ENCODE results near the gene MCMBP. TPM values are rescaled to one million over a fixed set of nuclear protein-coding genes. Genes with fewer than 3 reads are reported as not detected.

The MCMBP gene
- total RNA-seq, 2 experiments from 2014 or later = 120 to 121 TPM

DNA sequence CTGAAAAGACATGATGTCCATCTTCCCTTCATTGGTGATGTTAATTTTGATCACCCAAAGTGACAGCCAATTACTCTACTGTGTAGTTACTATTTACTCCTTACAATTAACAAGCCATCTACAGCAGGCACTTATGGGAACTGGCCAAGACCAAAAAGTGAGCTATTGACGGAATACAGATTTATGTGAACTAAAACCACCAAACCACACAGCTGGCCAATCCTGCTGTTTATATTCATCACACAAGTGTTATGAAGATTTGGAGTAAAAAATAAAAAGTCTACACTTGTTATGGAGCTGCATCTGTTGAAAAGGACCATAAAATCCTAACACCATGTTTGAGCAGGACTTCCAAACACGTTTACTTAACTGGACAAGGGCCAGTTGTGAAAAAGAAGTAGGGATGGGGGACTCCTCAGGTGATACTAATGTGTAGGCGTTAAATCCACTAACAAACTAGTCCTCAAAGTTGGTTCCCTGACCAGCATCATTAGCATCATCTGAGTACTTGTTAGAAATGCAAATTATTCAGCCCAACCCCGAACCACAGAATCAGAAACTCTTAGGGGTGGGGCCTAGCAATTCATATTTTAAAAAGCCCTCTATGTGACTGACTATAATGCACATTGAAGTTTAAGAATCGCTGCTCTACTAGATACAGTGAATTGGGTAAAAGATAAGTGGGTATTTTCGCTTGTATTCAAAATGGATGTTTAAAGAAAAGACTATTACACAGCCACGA, 11.6 kb downstream of the MCMBP start:
- Mint-ChIP-seq H3K4me1 (peaks cover 37% of the 10 kb centered on the region), H3K4me3 (no peak overlapping the region), H3K27me3 (no peaks in the 10 kb centered on the region), H3K27ac (peak overlapping the region; percentile 3), H3K9me3 (peaks cover 10% of the 10 kb centered on the region), H3K36me3 (peaks cover 36% of the 10 kb centered on the region)
- DNase-seq = no peak

DNA sequence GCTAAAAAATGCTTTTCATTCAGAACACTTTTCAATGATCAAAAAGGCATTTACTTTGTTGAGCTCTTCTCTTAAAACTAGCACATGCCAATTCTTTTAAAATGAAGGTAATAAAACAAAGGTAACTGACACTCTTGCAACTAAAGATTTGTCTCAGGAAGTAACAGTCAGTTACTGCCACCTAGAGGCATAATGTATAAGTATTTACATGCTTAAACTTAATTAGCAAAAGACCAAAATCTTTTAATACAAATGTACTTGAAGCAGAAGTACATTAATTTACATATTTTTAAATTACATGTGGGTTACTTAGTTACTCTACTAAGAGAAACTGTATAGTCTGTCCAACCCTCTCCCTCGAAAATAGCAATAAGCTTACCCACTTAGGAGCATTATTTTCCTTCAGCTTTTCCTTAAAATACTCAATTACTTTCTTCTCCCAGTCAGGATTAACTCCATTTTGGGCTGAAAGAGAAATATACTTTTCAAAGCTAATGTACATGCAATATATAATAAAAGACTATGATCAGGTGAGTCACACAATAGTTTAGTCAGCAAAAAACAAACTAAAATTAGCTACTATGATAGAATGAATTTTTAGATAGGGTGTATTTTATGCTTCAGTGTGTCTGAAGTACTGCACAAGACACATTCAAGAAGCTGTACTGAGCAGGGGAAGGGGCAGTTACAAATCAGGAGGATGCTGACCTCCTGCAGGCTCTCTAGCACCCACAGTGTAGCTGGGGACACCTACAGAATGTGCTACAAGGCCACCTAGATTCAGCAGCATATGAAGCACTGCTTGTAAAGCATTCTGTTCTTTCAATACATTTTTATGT, 13.0 kb downstream of the MCMBP start:
- H3K4me1 Mint-ChIP-seq = peaks cover 32% of the 10 kb centered on the region
- H3K4me3 Mint-ChIP-seq = no peak overlapping the region
- H3K27ac Mint-ChIP-seq = peak overlapping the region; percentile 69

DNA sequence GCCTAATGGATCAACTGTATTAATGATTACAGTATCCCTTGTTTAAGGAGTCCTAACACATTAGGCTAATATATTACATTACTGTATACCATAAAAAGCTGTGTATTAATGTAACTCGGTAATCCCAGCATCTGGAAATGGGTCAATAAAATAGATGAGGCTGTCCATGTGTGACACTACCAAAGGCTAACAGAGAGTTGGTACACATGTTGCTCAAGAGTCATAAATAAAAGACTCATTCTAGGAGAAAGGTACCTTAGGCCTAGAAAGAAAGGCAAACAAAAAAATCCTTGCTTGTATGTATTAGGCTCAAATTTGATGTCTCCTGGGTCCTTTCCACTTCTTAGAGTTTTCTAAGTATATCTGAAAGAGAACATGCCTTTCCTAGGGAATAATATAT, 14.6 kb downstream of the MCMBP start:
- DNase-seq = no peak
- H3K9me3 Mint-ChIP-seq = no peaks in the 10 kb centered on the region
- peaks cover 27% of the 10 kb centered on the region for H3K4me1 Mint-ChIP-seq
- no peak overlapping the region for H3K27ac Mint-ChIP-seq
- H3K27me3 Mint-ChIP-seq = no peaks in the 10 kb centered on the region
- no peak overlapping the region for H3K4me3 Mint-ChIP-seq
- peaks cover 16% of the 10 kb centered on the region for H3K36me3 Mint-ChIP-seq

More for the DNA sequence above, 13.0 kb downstream of the MCMBP start:
- H3K27me3 Mint-ChIP-seq = no peaks in the 10 kb centered on the region
- H3K9me3 Mint-ChIP-seq = peaks cover 7% of the 10 kb centered on the region
- no peak for DNase-seq
- H3K36me3 Mint-ChIP-seq = peaks cover 23% of the 10 kb centered on the region

GRCh38 chr10:119853574-119853973, 19.1 kb downstream of the MCMBP start:
- no peak overlapping the region for H3K27ac Mint-ChIP-seq
- H3K36me3 Mint-ChIP-seq = peaks cover 10% of the 10 kb centered on the region
- peaks cover 3% of the 10 kb centered on the region for H3K4me1 Mint-ChIP-seq
- H3K27me3 Mint-ChIP-seq = no peaks in the 10 kb centered on the region
- H3K4me3 Mint-ChIP-seq = no peak overlapping the region
- no peak for DNase-seq
- H3K9me3 Mint-ChIP-seq = no peaks in the 10 kb centered on the region

DNA sequence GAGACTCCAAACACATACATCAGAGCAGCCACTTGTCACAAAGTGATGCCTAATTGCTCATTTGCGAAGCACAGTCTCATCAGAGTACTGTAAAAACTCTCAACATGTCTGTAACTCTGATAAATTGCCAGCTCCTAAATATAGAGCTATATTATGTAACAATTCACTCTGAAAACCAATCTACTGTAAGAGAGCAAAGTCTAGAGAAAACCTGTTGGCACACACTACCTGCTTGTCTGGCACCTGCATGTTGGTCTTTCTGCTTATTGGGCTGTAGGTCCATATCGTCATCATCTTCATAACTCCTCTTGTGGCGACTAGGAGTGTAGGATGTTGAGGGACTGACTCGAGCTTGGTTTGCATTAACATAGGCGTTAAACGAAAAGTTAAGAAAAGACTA, 19.8 kb downstream of the MCMBP start:
- no peak overlapping the region for H3K27ac Mint-ChIP-seq
- peaks cover 3% of the 10 kb centered on the region for H3K4me1 Mint-ChIP-seq
- no peaks in the 10 kb centered on the region for H3K9me3 Mint-ChIP-seq
- DNase-seq = no peak
- H3K4me3 Mint-ChIP-seq = no peak overlapping the region
- peaks cover 10% of the 10 kb centered on the region for H3K36me3 Mint-ChIP-seq
- no peaks in the 10 kb centered on the region for H3K27me3 Mint-ChIP-seq

DNA sequence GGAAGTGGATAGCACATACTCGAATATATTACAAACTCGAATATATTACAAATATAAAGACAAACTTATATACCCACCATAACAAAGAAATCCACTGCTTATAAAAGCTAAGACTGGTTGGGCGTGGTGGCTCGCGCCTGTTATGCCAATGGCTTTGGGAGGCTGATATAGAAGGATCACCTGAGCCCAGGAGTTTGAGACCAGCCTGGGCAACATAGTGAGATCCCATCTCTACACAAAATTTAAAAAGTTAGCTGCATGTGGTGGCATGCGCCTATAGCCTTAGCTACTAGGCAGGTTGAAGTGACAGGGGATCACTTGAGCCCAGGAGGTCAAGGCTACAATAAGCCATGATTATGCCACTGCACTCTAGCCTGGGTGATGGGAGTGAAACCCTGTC, 20.4 kb downstream of the MCMBP start:
- H3K27ac Mint-ChIP-seq = no peak overlapping the region
- H3K4me1 Mint-ChIP-seq = peaks cover 3% of the 10 kb centered on the region
- H3K27me3 Mint-ChIP-seq = no peaks in the 10 kb centered on the region
- peaks cover 10% of the 10 kb centered on the region for H3K36me3 Mint-ChIP-seq
- H3K4me3 Mint-ChIP-seq = no peak overlapping the region
- no peaks in the 10 kb centered on the region for H3K9me3 Mint-ChIP-seq
- no peak for DNase-seq

GRCh38 chr10:119849944-119850343, 22.7 kb downstream of the MCMBP start:
- no peaks in the 10 kb centered on the region for H3K9me3 Mint-ChIP-seq
- no peaks in the 10 kb centered on the region for H3K27me3 Mint-ChIP-seq
- H3K36me3 Mint-ChIP-seq = peaks cover 17% of the 10 kb centered on the region
- H3K4me1 Mint-ChIP-seq = peaks cover 3% of the 10 kb centered on the region
- no peak overlapping the region for H3K27ac Mint-ChIP-seq
- no peak for DNase-seq
- H3K4me3 Mint-ChIP-seq = no peak overlapping the region

DNA sequence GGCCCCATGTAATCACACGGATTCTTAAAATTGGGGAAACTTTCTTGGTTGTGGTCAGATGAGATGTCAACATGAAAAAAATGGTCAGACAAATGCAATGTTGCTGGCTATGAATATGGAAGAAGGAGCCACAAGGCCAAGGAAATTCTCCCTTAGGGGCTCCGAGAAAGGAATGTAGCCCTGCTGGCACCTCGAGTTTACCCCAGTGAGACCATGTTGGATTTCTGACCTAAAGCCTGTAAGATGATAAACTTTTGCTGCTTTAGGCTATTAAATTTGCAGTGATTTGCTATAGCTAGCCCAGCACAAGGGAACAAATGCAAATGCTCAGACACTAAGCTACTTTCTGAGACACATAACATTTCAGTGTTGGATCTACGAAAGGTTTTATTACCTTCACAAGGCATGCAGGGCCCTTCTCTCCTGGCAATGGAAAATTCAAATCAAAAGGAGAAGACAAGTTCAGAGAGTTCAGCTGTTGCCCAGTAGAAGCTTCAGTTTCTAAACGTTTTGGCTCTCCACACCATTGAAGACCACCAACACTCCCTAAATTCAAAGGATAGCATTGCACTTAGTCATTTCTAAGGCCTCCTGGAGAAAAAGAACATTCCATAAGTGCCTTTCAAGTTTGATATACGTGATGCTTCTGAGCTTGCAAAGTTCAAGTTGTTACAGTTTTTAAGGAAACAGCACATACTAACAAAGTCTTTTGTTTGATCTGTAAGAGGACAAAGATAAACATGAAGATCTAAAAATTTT, 23.4 kb downstream of the MCMBP start:
- Mint-ChIP-seq H3K27ac (no peak overlapping the region), H3K4me1 (peaks cover 3% of the 10 kb centered on the region), H3K9me3 (no peaks in the 10 kb centered on the region), H3K4me3 (no peak overlapping the region), H3K36me3 (peaks cover 20% of the 10 kb centered on the region), H3K27me3 (no peaks in the 10 kb centered on the region)
- DNase-seq = no peak

DNA sequence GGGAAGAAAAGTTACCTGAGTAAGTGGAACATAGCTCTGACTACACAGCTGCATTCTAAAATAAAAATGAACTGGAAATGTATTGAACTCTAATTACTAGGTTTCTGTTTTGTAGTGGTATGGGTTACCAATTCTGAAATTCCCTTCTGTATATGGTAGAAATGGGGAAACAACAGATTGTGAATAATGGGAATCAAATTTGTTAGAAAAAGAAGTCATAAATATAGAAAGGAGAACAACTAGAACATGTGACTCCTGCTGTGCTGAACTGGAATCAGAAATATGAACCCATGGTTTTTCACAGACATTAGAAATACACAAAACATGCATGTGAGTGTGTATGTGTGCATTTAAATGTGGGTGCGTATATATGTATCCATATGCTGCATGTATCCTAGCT, 27.0 kb downstream of the MCMBP start:
- Mint-ChIP-seq H3K36me3 (peaks cover 24% of the 10 kb centered on the region), H3K27ac (no peak overlapping the region), H3K4me3 (no peak overlapping the region), H3K4me1 (peaks cover 3% of the 10 kb centered on the region), H3K27me3 (no peaks in the 10 kb centered on the region), H3K9me3 (no peaks in the 10 kb centered on the region)
- no peak for DNase-seq

DNA sequence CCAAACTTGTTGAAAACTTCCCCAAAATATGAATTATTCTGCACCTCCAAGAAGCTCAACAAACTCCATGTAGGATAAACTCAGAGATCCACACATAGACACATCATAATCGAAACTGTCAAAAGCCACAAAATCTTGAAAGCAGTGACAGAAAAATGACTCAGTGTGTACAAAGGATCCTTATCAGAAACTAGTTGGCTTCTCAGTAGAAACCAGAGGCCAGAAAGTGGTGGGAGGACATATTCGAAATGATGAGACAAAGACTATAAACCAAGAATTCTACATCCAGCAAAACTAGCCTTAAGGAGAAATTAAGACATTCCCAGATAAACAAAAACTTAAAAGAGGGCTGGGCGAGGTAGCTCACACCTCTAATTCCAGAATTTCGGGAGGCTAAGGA, 38.5 kb downstream of the MCMBP start:
- Mint-ChIP-seq H3K36me3 (peaks cover 60% of the 10 kb centered on the region), H3K4me1 (peaks cover 18% of the 10 kb centered on the region), H3K27ac (peak overlapping the region; percentile 62), H3K4me3 (peak overlapping the region; percentile 25), H3K27me3 (no peaks in the 10 kb centered on the region), H3K9me3 (peaks cover 8% of the 10 kb centered on the region)
- DNase-seq = no peak

DNA sequence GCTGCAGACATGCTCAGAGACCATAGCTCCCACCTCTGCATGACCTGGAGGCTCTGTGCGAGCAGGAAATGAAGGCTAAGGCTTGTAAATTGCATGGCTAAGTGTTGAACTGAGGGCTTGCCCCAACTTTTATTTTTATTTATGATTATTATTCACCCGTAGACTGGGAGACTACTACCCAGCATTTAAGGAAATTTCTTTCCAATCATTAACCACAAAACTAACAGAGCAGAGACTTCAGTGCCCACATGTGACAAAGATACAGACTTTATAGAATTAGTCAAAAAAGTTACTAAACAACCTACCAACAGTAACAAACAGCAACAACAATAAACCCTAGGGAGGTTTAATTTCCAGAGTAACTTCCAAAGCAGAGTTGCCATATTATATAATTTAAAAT, 39.7 kb downstream of the MCMBP start:
- DNase-seq = no peak
- Mint-ChIP-seq H3K4me3 (no peak overlapping the region), H3K36me3 (peaks cover 57% of the 10 kb centered on the region), H3K4me1 (peaks cover 18% of the 10 kb centered on the region), H3K27ac (peak overlapping the region; percentile 62), H3K9me3 (peaks cover 8% of the 10 kb centered on the region), H3K27me3 (no peaks in the 10 kb centered on the region)

- Mint-ChIP-seq H3K9me3 (peaks cover 8% of the 10 kb centered on the region), H3K27me3 (no peaks in the 10 kb centered on the region), H3K4me1 (peaks cover 14% of the 10 kb centered on the region), H3K27ac (no peak overlapping the region), H3K36me3 (peaks cover 52% of the 10 kb centered on the region), H3K4me3 (no peak overlapping the region)
- no peak for DNase-seq
These were observed 41.0 kb downstream of the MCMBP start for GRCh38 chr10:119831656-119832055.

DNA sequence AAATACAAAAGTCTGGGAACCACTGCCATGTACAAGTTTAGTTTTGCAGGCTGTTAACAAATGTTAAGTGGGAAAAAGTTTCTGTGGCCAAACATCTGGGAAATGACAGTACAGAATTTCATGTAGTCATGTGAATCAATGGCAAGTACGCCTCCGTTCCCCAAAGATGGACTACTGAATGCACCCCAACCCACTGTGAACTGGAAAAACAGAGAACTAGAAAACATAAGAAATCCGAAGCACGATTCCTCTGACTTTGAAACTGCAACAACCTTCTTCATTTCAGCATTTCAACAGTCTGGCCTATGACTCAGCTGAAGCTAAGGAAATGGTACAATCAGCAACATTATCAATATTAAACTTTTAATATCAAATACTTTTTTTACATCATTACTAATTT, 41.8 kb downstream of the MCMBP start:
- Mint-ChIP-seq H3K9me3 (peaks cover 8% of the 10 kb centered on the region), H3K4me3 (no peak overlapping the region), H3K27ac (peak overlapping the region; percentile 34), H3K27me3 (no peaks in the 10 kb centered on the region), H3K4me1 (peaks cover 14% of the 10 kb centered on the region), H3K36me3 (peaks cover 48% of the 10 kb centered on the region)
- no peak for DNase-seq

DNA sequence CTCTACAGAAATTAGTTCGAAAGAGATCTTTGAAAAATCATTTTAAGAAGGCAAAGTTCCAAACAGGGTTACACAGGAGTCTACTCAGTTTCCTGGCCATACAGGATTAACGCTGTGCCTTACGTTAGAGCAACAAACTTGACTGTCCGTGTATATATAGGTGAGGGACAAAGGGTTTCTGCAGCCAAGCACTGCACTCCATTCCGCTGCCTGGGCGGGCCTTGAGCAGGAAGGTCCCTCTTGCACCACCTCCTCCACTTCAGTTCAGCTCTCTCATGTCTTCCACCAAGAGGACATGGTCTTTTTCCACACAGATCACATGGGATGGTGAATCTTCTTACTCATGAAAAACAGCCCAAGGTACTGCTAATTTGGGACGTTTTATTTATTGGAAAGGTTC, 43.2 kb downstream of the MCMBP start:
- Mint-ChIP-seq H3K9me3 (peaks cover 4% of the 10 kb centered on the region), H3K27me3 (no peaks in the 10 kb centered on the region), H3K27ac (no peak overlapping the region), H3K36me3 (peaks cover 35% of the 10 kb centered on the region), H3K4me1 (peaks cover 9% of the 10 kb centered on the region), H3K4me3 (no peak overlapping the region)
- DNase-seq = no peak

DNA sequence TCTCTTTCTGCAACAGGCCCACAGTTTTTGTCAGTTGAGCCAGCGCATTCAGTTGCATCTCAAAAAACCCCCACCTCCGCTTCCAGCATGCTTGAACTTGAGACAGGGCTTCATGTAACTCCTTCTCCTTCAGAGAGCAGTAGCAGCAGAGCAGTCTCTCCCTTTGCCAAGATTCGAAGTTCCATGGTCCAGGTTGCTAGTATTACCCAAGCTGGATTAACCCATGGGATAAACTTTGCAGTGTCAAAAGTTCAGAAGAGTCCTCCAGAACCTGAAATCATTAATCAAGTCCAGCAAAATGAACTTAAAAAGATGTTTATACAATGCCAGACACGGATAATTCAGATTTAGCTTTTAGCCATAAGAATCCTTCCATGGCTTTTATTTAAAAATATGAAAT, 45.2 kb downstream of the MCMBP start:
- Mint-ChIP-seq H3K4me3 (no peak overlapping the region), H3K27me3 (no peaks in the 10 kb centered on the region), H3K36me3 (peaks cover 29% of the 10 kb centered on the region), H3K27ac (peak overlapping the region; percentile 29), H3K4me1 (no peaks in the 10 kb centered on the region), H3K9me3 (no peaks in the 10 kb centered on the region)
- no peak for DNase-seq
